Suppressor macrophage (primary cell): ENCODE measurements around the gene TPST2.
A peak's percentile ranks its signal among the peaks of the same experiment; 100 is the strongest.

Experiments used
- DNase-seq, 4 experiments: peaks; one replicate each; pipeline ENCODE4 v3.0.0-alpha.2; 2020 to 2022

TPST2 gene

GRCh38 chr22:26489447-26490036, 100.4 kb downstream of the TPST2 start:
- DNase-seq, result no peak

- DNase-seq, result no peak
These were observed 101.9 kb downstream of the TPST2 start for GRCh38 chr22:26487996-26488395.

- DNase-seq, result no peak
These were observed 103.5 kb downstream of the TPST2 start for GRCh38 chr22:26486394-26486793.

GRCh38 chr22:26485806-26486390, 104.0 kb downstream of the TPST2 start:
- DNase-seq, result no peak

GRCh38 chr22:26485013-26485412, 104.9 kb downstream of the TPST2 start:
- no peak for DNase-seq

- peak; percentile 15 to 56 (median 32) for DNase-seq
These were observed 105.6 kb downstream of the TPST2 start for GRCh38 chr22:26484360-26484706.

DNA sequence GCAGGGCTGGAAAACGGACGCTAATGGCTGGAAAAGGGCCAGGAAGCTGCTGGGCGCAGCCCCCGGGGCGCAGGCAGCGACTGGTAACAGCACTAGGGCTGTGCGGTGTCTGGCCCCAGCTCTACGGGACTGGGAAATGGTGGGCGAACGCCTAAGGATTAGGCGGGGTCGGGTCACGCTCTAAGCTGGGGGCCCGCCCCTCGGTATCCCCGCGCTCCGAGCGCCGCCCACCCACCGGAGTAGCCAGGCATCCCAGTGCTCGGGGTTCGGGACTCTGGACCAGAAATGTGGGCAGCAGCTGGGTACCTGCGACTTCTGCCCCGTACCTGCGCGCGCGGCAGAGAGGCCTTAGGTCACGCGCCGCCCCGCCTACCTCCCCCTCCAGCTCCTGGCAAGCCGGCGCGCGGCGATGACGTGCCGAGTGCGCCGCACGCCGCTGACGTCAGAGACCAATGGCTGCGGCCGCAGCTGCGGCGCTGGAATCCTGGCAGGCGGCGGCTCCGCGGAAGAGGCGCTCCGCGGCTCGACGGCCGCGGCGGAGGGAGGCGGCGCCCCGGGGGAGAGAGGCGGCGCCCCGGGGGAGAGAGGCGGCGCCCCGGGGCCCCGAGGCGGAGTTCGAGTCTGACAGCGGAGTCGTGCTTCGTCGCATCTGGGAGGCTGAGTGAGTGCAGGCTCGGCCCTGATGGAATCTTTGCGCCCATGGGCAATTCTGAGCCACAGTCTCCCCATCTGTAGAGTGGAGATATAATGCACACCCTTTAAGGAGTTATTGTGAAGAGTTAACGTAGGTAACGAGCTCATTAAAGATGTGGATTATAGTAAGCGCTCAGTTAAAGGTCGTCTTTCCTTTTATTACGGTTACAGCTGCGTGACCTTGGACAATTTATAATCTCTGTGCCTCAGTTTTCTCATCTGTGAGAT, 106.2 kb downstream of the TPST2 start, which contains the start of the genes HPS4 and SRRD:
TSS of gene HPS4 (minus strand) at position 345 of the 921 bp plus-strand sequence. CDS start 2,021 bp downstream, outside the sequence.
TSS of gene SRRD (plus strand) at position 439 of the 921 bp plus-strand sequence. CDS start at position 453, 14 bp downstream.
- peak; percentile 92 to 97 (median 96) for DNase-seq

- DNase-seq, result no peak
These were observed 106.9 kb downstream of the TPST2 start for GRCh38 chr22:26483043-26483438.

- DNase-seq, result peak in 3 of 4 experiments; percentile 37 to 47 (median 44)
These were observed 107.8 kb downstream of the TPST2 start for GRCh38 chr22:26482161-26482560.

DNA sequence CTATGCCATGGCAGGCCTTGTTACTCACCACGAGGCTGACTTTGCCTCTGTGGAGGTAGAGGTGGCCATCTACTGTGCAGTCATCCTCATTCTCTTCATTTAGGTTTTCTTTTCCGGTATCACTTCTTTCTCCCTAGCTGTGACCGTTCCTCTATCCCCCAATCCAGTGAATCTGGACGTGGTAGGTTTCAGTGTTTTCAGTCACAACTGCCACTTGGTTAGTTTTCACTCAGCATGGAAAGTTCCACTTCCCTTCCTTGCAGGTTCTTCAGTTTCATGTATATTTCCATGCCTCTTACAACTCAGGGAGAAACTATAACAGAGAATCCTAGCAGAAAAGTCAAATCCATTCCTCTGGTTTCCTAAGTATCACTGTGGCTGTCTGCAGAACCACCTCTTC, 108.2 kb downstream of the TPST2 start:
- DNase-seq, result peak in 3 of 4 experiments; percentile 24 to 40 (median 33)

DNA sequence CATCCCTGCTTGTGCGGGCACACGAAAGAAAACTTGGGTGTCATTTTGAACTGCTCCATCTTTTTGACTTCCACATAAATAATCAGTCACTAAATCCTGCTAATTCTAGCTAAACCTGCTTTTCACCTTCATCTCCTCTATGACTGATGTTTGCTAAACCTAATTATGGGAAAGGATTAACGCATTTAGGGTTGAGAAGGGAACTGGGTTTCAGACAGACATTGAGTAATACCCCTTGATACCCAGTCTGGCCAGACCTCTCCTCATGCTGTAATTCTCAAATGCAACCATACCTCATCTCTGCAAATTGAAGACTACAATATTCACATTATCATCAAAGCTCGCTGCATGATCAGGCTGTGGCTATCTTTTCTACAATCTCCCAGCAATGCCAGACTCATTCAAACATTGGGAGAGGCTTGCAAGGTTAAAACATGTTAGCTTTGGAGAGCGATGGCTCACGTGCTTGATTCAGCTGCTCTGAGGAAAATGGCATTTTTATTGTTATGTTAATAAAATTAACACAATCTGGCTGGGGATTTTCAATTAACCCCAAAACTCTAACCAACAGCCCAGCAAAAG, 108.7 kb downstream of the TPST2 start:
- no peak for DNase-seq

- no peak for DNase-seq
These were observed 109.4 kb downstream of the TPST2 start for GRCh38 chr22:26480611-26480932.

DNA sequence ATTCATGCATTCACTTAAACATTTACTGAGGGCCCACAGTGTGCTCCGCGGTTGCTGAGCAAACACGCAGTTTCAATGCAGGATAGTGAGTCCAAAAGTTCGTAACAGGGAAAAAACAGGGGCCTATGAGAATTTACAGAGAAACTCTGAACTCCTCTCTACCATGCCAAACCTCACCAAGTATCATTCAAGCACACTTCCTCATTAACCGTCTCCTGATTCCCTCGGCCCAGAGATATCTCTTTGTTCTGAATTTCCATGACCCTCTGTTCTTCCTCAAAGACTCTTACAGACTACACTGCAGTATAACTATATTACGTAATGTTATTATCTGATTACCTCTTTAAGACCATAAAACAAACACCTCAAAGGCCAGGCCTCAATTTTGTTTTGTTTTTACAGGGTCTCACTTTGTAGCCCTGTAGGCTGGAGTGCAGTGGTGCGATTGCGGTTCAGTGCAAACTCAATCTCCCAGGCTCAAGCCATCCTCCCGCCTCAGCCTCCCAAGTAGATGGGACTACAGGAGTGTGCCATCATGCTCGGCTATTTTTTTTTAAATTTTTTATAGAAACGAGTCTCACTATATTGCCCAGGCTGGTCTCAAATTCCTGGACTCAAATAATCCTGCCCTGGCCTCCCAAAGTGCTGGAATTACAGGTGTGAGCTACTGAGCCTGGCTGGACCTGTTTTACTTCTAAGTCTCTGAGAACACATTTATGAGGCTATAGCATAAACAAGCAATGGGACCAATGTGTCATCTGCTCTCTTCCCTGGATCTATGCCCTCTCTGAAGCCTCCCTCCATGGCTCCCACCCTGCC, 109.9 kb downstream of the TPST2 start:
- peak; percentile 53 to 77 (median 65) for DNase-seq

DNA sequence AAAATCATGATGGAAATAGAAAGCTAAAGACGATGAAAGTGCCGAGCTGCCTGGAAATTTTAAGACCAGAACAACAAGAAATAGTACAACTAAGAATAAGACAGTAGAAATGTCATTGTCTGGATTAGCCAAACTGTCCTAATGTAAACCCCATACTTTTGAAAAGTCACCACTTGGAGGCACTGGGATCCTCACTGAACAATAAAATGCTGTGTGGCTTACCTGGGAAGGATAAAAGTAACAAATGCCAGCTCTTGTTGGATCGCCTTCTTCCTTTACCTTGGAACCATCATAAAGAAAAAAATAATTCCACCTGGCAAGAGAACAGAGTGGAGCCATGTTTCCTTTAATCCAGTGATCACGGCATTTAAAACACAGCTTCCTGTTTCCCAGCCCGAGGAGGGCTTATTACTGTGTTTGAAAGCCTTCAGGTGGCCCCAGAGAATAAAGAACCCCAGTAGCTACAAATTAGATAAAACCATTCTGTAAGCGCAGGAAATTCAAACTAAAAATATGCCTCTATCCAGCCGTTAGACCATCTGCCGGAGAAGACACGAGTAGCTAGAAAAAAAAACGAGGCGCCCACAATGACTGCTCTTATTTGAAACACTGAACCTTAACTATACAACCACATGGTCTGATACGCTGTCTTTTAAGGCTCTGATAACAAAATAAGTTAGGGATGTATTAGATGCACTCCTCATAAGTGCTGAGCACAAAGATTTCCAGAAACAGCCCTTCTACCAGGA, 110.7 kb downstream of the TPST2 start:
- peak in 3 of 4 experiments; percentile 21 to 35 (median 32) for DNase-seq

GRCh38 chr22:26477341-26477731, 112.6 kb downstream of the TPST2 start:
- no peak for DNase-seq

GRCh38 chr22:26476705-26477340, 113.1 kb downstream of the TPST2 start:
- peak in 2 of 4 experiments; percentile 41 to 42 for DNase-seq

DNA sequence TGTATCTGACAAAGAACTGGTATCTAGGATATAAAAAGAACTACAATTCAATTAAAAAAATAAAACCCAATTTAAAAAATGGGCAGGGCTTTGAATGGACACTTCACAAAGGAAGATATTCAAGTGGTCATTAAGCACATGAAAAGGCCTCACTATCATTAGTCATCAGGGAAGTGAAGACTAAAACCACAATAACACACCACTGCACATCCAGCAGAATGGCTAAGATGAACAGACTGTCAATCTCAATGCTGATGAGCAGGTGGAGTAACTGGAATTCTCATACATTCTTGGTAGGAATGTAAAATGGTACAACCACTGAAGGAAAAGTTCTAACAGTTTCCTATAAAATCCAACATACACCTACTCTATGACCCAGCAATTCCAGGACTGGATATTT, 115.2 kb downstream of the TPST2 start:
- DNase-seq, result peak; percentile 15 to 73 (median 54)
